Measurements from ENCODE around the gene CRB2.

DNA sequence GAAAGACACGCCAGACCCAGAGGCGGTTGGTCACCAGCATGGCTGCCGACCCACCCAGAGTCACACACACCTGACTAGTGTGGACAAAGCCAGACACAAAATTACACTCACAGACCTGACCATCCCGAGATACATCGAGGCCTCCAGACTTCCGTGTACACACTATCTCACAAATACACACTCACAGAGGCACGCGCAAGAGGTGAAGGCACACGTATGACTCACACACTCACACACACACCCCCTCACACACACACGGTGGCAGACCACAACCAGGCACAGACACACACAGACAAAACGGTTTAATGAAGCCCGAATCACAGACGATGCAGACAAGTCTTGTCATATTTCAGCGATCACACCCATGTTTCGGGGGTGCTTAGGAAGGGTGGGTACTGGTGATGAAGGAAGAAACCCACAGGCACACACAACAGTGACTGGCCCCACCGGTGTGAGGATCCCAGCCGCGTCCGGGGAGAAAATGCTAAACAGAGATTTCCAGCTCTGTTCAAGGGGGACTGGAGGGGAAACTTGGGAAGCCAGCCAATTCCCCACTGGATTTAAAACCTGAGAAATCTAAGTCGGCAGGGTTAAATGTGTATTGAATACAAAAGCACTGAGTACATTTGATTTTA is 51.3 kb downstream of the CRB2 start:
- TF ChIP-seq, protein P1, sequence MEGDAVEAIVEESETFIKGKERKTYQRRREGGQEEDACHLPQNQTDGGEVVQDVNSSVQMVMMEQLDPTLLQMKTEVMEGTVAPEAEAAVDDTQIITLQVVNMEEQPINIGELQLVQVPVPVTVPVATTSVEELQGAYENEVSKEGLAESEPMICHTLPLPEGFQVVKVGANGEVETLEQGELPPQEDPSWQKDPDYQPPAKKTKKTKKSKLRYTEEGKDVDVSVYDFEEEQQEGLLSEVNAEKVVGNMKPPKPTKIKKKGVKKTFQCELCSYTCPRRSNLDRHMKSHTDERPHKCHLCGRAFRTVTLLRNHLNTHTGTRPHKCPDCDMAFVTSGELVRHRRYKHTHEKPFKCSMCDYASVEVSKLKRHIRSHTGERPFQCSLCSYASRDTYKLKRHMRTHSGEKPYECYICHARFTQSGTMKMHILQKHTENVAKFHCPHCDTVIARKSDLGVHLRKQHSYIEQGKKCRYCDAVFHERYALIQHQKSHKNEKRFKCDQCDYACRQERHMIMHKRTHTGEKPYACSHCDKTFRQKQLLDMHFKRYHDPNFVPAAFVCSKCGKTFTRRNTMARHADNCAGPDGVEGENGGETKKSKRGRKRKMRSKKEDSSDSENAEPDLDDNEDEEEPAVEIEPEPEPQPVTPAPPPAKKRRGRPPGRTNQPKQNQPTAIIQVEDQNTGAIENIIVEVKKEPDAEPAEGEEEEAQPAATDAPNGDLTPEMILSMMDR (IDR thresholded peaks at IDR 0.05), result no peak
- no peak for TF ChIP-seq POLR2A (IDR thresholded peaks at IDR 0.05)

Data from body of pancreas (tissue), 4 donors.